GM12891 (cell line): ENCODE measurements around the gene CFDP1.
A peak's percentile ranks its signal among the peaks of the same experiment; 100 is the strongest.

Source experiments
- DNase-seq: peaks from one replicate; pipeline ENCODE4 v3.0.0; 2011; ENCODE audit warnings: low spot score; ENCODE audit not compliant: insufficient read length
- FAIRE-seq: peaks from 2 replicates; lab custom pipeline; 2011; peaks lifted over from hg19 to GRCh38; lab: Jason Lieb, UNC
- PAX5 ChIP-seq: IDR thresholded peaks from 2 replicates; pipeline ENCODE4 v1.6.1; 2011; ENCODE audit warnings: low read length, moderate library complexity, mild to moderate bottlenecking; ENCODE audit not compliant: insufficient read depth, severe bottlenecking
- POLR2A ChIP-seq: IDR thresholded peaks from 2 replicates; pipeline ENCODE4 v1.6.1; 2011; ENCODE audit warnings: low read depth, low read length, control low read depth
- POLR2AphosphoS5 ChIP-seq: IDR thresholded peaks from 2 replicates; pipeline ENCODE4 v1.6.1; 2011; ENCODE audit warnings: low read depth, low read length, control low read depth
- POU2F2 ChIP-seq: IDR thresholded peaks from 2 replicates; pipeline ENCODE4 v1.6.1; 2011; ENCODE audit warnings: low read depth, mild to moderate bottlenecking, control low read depth, low read length, moderate library complexity
- SPI1 ChIP-seq: IDR thresholded peaks from 2 replicates; pipeline ENCODE4 v1.6.1; 2011; ENCODE audit warnings: low read depth, low read length, control low read depth
- TAF1 ChIP-seq: IDR thresholded peaks from 2 replicates; pipeline ENCODE4 v1.6.1; 2011; ENCODE audit warnings: low read depth, low read length, control low read depth

The CFDP1 gene

DNA sequence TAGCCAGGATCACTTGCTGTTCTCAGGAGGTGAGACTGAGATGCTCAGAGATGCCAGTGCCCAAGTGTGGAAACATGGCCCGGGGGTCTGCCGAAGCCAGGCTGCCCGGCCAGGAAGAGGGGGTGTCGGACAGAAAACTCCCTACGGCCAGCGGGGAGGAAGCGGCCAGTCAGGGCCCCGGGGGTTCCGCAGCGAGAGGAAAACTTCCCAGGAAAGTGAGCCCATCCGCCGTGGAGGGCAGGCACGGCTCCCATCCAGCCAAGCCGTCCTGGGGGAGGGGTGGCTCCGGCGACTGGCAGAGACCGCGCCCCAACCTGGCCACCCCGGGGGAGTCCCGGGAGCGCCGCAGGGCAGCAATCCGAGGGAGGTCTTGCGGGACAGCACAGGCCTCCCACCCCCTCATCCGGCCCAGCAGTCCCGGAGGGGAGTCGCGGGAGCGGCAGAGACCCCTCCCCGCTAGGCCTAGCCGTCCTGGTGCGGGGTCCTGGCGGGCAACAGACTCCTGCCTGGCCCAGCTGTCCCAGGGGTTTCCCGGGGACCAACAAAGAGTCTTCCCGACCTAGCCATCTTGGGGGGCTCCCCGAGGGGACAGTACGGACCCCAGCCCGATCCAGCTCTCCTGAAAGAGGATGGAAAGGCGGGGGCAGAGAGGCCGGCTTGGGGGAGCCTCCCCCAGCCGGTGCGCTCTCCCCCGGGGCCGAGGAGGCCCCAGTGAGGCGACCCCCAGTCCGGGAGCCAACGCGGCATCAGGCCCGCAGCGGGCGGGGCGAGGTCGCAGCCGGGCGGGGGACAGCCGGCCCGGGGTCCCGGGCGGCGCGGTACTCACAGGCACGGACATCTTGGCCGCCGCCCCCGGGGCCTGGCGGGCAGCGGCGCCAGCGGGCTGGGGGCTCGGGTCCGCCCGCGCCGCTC is 168.0 kb downstream of the CFDP1 start:
- peak; percentile 65 for DNase-seq
- FAIRE-seq: no peak
- no peak for TF ChIP-seq POLR2AphosphoS5
- no peak for TF ChIP-seq TAF1
- no peak for TF ChIP-seq SPI1
- no peak for TF ChIP-seq PAX5
- TF ChIP-seq POU2F2: no peak
- TF ChIP-seq POLR2A: no peak

DNA sequence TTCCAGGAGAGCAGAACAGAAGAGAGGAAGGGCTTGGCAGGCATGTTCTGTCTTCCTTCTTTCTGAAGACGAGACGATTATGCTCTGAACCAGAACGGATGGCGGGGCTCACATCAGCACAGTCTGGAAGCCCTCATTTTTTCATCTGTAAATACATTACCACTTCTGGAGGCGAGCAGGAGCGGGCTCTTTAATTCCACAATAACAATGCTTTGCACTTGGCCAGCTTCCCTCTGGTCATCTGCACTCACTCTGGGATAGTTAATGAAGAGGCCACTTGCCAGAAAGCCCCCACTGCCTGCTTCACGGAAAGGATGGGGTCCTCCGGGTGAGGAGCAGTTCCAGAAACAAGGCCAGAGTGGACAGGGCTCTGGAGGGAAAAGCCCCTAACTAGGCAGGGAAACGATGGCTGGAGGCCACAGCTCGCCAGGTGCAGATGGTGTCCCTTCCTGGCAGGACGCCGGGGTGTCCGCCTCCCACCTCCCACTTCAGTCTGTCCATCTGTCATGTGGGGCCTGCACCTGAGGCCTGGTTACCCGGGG is 168.8 kb downstream of the CFDP1 start:
- DNase-seq: no peak
- no peak for FAIRE-seq
- no peak for TF ChIP-seq POLR2A
- no peak for TF ChIP-seq TAF1
- no peak for TF ChIP-seq PAX5
- no peak for TF ChIP-seq POLR2AphosphoS5
- no peak for TF ChIP-seq POU2F2
- no peak for TF ChIP-seq SPI1

DNA sequence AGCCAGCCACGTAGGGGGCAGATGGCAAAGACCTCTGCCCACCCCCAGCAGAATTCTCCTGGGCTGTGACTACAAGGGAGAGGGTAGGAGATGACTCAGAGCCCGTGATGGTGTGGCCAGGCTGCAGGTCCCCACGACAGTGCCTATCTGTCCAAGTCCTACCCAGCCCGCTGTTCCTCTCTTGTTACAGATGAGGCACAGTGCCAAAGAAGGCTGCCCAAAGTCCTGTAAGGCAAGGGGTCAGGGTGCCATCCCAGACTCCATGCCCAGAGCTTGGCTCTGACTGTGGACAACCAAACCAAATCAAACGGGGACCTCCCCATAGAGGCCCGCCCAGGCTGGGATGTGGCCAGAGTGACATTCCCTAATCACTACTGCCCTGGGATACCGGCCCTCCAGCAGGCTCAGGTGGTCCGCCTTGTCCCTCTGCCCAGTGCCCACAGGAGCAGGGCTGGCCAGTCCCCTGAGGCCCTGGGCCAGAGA is 169.3 kb downstream of the CFDP1 start:
- DNase-seq (no peak), FAIRE-seq (no peak)
- no peak for TF ChIP-seq SPI1
- TF ChIP-seq POLR2A: no peak
- TF ChIP-seq PAX5: no peak
- no peak for TF ChIP-seq POU2F2

DNA sequence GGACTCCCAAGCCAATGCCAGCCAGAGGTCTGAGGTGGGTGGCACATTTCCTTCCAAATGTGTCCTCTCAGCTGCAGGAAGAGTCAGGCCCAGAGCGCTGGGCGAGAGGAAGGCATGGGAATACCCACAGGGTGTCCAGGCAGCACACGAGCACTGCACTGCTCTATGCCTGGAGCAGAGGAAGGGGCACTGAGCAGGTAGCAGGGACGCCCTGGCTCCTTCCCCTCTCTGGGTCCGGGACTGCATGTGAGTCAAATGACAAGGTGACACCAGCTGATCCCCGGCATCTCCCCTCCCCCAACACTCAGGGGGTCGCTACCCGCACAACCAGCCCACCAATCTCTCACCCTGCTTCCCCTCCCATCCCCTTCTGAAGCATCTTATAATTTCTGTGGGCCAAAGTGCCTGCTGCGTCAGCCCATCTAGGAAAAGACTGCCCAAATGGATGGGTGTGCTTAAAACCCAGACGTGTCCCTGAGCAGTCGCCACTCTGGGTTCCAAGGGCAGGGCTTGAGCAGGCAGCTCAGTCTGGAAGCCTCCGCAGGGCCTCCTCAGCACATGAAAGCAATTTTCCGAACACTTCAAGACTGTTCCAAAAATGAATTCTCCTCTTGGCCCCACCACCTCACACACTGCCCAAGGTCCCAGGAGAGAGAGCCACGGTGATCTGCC is 169.9 kb downstream of the CFDP1 start:
- FAIRE-seq (no peak), DNase-seq (no peak)
- TF ChIP-seq SPI1 (no peak), POLR2A (no peak), PAX5 (no peak), TAF1 (no peak)

DNA sequence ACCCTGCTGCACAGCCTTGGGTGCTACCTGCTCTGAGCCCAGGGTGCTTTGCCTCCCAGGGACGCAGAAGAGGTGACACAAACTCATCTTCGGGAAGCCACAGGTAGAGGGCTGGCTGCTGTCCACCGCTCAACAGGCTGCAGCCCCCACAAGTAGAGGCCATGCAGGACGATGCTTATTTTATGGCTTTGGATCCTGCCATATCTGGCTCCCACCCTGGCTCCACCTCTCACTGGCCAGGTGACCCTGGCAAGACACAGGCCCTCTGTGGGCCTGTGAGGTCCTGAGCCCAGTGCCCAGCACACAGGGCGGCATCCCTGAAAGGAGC is 170.5 kb downstream of the CFDP1 start:
- TF ChIP-seq POU2F2 (no peak), PAX5 (no peak), POLR2A (no peak), POLR2AphosphoS5 (no peak), SPI1 (no peak), TAF1 (no peak)
- DNase-seq (no peak), FAIRE-seq (no peak)

DNA sequence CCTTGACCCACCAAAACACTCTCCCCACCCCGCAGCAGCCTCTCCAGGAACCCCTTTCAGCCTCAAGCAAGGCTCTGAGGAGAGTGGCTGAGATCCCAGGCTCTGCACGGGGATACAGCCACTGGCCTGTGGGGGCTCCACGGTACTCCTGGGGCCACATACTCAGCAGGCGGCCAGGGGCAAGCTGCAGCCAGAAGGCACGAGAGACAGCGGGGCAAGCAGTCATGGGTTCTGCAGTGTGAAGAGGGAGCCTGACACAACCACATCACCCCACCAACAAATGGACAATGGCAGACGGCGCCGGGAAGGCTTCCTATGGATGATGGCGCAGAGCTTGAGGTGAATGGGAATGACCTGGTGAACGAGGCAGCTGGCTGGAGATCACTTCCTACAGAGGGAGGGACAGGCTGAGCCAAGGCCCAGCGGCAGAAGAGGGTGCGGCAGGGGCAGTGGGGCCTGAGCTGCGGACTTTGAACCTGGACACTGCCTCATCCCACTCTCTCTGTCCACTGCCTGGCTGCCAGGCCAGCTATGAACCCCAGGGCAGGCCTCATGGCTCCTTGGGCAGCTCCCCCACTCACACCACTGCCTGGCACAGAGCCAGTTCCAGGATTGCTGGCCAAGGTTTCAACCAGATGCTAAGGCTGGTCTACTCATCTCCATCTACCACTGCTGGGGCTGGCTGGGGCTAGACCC is 171.1 kb downstream of the CFDP1 start:
- no peak for DNase-seq
- no peak for FAIRE-seq
- TF ChIP-seq POLR2AphosphoS5 (no peak), POU2F2 (no peak), TAF1 (no peak), POLR2A (no peak), PAX5 (no peak), SPI1 (no peak)

DNA sequence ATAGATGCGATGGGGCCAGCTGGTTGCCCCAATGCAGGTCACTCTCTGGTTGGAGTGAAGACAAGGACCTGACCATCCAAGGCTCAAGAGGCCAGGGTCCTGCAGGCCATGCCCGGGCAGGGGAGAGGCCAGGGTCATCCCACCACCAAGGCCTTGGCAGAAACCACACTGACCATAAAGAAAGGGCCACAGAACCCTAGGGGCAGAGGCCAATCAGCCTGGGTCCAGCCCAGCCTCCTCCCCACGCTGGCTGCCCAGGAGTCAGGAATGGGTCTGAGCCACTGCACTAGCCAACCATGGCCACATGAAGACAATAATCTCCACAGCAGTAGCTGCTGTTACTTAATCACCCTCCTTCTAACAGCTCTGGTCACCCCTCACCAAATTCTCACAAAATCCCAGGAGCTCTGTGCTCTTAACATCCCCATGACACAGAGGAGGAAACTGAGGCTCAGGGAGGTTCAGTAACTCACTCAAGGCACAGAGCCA is 171.7 kb downstream of the CFDP1 start:
- TF ChIP-seq POLR2AphosphoS5 (no peak), PAX5 (no peak), POU2F2 (no peak), TAF1 (no peak), SPI1 (no peak), POLR2A (no peak)
- no peak for FAIRE-seq
- no peak for DNase-seq

DNA sequence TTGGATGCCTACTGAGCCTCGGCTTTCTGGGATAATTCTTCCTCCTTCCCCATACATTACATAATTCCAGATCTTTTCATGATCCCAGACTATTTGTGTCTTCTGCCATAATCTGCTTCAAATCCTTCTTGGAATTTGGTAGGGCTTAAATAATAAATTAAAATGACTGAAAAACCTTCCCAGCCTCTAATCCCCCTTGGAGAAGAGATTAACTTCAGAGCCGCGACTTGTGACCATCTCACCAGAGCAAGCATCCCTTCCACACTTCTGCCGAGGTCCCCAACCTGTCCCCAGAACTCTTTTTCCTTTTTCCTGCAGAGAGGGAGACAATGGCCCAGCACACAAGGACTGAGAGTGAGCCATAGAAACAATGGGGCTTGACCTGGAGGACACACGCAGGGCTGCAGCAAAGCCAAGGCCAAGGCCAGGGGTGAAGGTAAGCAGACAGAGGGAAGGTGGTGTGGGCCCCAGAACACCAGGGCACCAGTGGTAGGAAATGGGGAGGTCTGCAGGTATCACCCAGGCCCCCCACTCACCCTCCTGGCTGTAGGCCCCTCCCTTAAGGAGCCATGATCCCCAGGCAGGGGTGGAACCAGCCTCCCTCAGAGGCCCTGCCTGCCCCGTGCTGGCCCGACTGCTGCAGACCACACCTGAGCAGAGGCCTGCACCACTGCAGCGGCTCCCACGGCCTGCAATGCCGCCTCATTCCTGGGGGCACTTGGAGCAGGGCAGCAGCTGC is 172.3 kb downstream of the CFDP1 start:
- DNase-seq (no peak), FAIRE-seq (no peak)
- TF ChIP-seq PAX5 (no peak), POU2F2 (no peak), POLR2AphosphoS5 (no peak), TAF1 (no peak), POLR2A (no peak), SPI1 (no peak)

DNA sequence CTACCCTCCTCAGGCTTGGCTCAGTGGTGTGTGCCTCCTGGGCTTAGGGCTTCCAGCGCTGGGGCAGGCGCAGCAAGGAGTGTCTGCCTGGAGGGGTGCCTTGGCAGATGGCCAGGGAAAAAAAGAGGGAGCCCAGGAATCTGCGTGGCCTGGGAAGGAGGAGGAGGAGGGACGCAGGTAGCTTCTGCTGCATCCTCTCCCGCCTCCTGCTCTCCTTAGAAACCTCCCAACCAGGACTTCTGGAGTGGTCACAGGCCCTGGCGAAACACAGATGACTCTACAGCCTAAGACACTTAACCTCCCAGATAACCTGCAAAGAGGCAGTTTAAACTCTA is 174.5 kb downstream of the CFDP1 start:
- FAIRE-seq (no peak), DNase-seq (no peak)
- TF ChIP-seq POLR2AphosphoS5: no peak
- TF ChIP-seq TAF1: no peak
- no peak for TF ChIP-seq POLR2A
- TF ChIP-seq POU2F2: no peak
- TF ChIP-seq SPI1: no peak
- no peak for TF ChIP-seq PAX5
